ENCODE results near the gene UTP4. TPM values are rescaled to one million over a fixed set of nuclear protein-coding genes. Genes with fewer than 3 reads are reported as not detected.

The UTP4 gene
- total RNA-seq, 1 experiment from 2014 or later, result 61.7 TPM

GRCh38 chr16:69127966-69128510, 4.4 kb upstream of the UTP4 start:
- H3K4me1 ChIP-seq (ENCODE audit: control insufficient read depth, insufficient read depth, low read length), result peaks cover 9% of the 10 kb centered on the region; the same call in 1 of the 2 replicates
- DNase-seq (ENCODE audit: low read depth, low spot score), result no peak
- CTCF ChIA-PET, result no interaction called here
- H3K9me3 ChIP-seq (ENCODE audit: control insufficient read depth, insufficient read depth, low read depth, low read length), result no peaks in the 10 kb centered on the region
- no TSS peak for BruUV-seq (replicated peaks)
- no peak overlapping the region for H3K4me3 ChIP-seq (ENCODE audit: low read depth in 2 of 2, low read length in 2 of 2)
- no peak for ATAC-seq
- POLR2A ChIA-PET, result interaction anchor here (0.6 kb wide), 2 partner anchors 288 to 465 kb away, joined by 8 to 14 read pairs; no protein-coding TSS in a partner anchor
- in situ Hi-C loops (cut with HindIII; ENCODE audit: low pct_unique_long_range_greater_than_20kb, low sequenced_read_pairs), result no loop called here
- no peak overlapping the region for H3K27ac ChIP-seq (ENCODE audit: low read length)
- intact Hi-C loops (cut with micrococcal nuclease; ENCODE audit: unreplicated experiment), result no loop called here
- no peak for TF ChIP-seq POLR2AphosphoS5 (IDR thresholded peaks at IDR 0.05; ENCODE audit: low read depth, low read length)
- TF ChIP-seq TCF7L2 (IDR thresholded peaks at IDR 0.05; ENCODE audit: low read depth, low read length), result no peak
- no peak for TF ChIP-seq REST (IDR thresholded peaks at IDR 0.05; ENCODE audit: insufficient read depth in 1 of 2, low read depth in 2 of 2, low read length in 1 of 2)
- no peak for TF ChIP-seq CTCF (IDR thresholded peaks at IDR 0.05)
- no peak for TF ChIP-seq SIN3A (IDR thresholded peaks at IDR 0.05; ENCODE audit: borderline replicate concordance, insufficient read depth, low read depth, low read length)
- peaks cover 5% of the 10 kb centered on the region for H3K36me3 ChIP-seq (ENCODE audit: control insufficient read depth, insufficient read depth, low read length)
- H3K27me3 ChIP-seq (ENCODE audit: control insufficient read depth, insufficient read depth, low read length), result no peaks in the 10 kb centered on the region

- no peaks in the 10 kb centered on the region for H3K9me3 ChIP-seq (ENCODE audit: control insufficient read depth, insufficient read depth, low read depth, low read length)
- peak overlapping the region in 1 of 2 experiments; percentile 61; a peak in 1 of 4 replicates for H3K4me3 ChIP-seq (ENCODE audit: low read depth in 2 of 2, low read length in 2 of 2)
- ChIA-PET POLR2A (no interaction called here), CTCF (no interaction called here)
- peak overlapping the region; percentile 61 for H3K27ac ChIP-seq (ENCODE audit: low read length)
- H3K4me1 ChIP-seq (ENCODE audit: control insufficient read depth, insufficient read depth, low read length), result peaks cover 17% of the 10 kb centered on the region
- TF ChIP-seq REST (IDR thresholded peaks at IDR 0.05; ENCODE audit: insufficient read depth in 1 of 2, low read depth in 2 of 2, low read length in 1 of 2), result no peak
- TF ChIP-seq TCF7L2 (IDR thresholded peaks at IDR 0.05; ENCODE audit: low read depth, low read length), result no peak
- TF ChIP-seq CTCF (IDR thresholded peaks at IDR 0.05), result no peak
- no peak for TF ChIP-seq SIN3A (IDR thresholded peaks at IDR 0.05; ENCODE audit: borderline replicate concordance, insufficient read depth, low read depth, low read length)
- no peak for TF ChIP-seq POLR2AphosphoS5 (IDR thresholded peaks at IDR 0.05; ENCODE audit: low read depth, low read length)
- ATAC-seq (no peak), DNase-seq (ENCODE audit: low read depth, low spot score) (no peak)
- in situ Hi-C loops (cut with HindIII; ENCODE audit: low pct_unique_long_range_greater_than_20kb, low sequenced_read_pairs) (no loop called here), intact Hi-C loops (cut with micrococcal nuclease; ENCODE audit: unreplicated experiment) (no loop called here)
- H3K27me3 ChIP-seq (ENCODE audit: control insufficient read depth, insufficient read depth, low read length), result no peaks in the 10 kb centered on the region
- BruUV-seq (replicated peaks), result TSS peak; percentile 65
- H3K36me3 ChIP-seq (ENCODE audit: control insufficient read depth, insufficient read depth, low read length), result peaks cover 9% of the 10 kb centered on the region
These were observed 2.0 kb upstream of the UTP4 start for GRCh38 chr16:69130461-69130860.

All from Panc1 (cell line).